ENCODE measurements around the gene ZNF324.
"Not testable (repeated sequence)": the region's sequence is repeated elsewhere in the genome, so short reads cannot be mapped to it uniquely, and the experiment has no call there.

ZNF324 gene

DNA sequence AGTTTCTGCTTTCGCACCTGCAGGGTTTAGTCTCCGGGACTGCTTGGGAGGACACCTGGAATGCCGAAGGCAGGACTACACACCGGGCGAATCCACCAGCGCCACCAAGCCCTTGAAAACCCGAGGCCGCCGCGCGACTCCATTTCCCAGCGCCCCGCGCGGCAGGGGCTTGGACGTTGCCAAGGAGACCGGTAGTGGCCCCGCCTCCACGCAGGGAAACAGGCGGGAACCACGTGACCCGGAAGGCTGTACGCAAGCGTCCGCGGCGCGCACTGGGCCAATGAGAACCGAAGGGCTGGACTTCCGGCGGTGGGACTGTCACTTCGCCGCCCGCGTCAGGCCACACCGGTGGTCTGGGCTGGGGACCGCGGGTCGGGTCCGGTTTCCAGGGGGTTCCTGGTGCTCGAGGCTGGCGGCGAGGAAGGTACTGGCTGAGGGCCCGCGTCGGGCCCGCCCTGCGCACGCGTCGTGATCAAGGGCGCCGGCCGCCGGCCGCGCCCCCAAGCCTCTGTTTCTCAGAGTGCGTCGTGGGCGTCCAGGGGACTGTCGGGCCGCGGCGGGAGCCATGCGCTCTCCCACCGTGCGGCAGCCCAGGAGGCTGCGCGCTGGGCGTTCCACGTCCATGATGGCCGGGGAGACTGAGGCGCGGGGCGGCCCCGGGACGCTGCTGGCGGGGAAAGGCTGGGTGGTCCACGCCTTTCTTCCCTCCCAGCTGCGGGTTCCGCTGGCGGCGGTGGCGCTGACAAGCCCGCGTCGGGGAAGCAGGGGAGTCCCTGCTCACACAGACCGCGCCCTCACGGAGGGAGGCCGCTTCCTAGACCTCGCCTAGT is at the start of gene ZNF324:
TSS of gene ZNF324 (plus strand) at position 321 of the 830 bp plus-strand sequence. CDS start 2,106 bp downstream, outside the sequence.
- no peaks in the 10 kb centered on the region for H3K9me3 Mint-ChIP-seq
- no peaks in the 10 kb centered on the region for H3K27me3 Mint-ChIP-seq
- peaks cover 20% of the 10 kb centered on the region for H3K4me1 Mint-ChIP-seq
- peak within 1 kb of the TSS; percentile 85 for H3K4me3 Mint-ChIP-seq
- peaks cover 9% of the 10 kb centered on the region for H3K36me3 Mint-ChIP-seq (ENCODE audit: insufficient read depth)
- H3K27ac Mint-ChIP-seq (ENCODE audit: low read depth): peak within 1 kb of the TSS; percentile 85
- DNase-seq (ENCODE audit: low spot score in 2 of 2) (peak; percentile 95 to 96), ATAC-seq (replicated peaks; ENCODE audit: extremely low read depth, poor library complexity, severe bottlenecking) (peak; percentile 96)

DNA sequence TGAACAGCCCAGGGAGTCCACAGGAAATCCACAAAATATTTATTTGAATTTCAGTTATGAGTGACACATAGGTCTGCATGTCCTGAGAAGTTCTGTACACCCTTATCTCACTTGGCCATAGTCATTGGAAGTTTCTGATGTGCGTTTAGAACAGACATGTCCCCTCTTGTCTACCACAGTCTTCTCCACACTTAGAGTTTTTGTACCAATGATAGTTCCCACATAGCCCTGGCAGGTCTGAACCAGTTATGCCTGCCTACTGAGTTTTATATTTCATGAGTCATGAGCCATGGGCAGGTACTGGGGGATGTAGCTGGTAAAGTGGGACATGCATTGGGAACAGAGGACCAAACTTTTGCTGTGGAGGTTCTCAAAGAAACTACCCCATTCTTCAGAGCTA is 38.3 kb upstream of the ZNF324 start:
- no peak for DNase-seq (ENCODE audit: low spot score in 2 of 2)
- H3K4me1 Mint-ChIP-seq: no peaks in the 10 kb centered on the region
- H3K27ac Mint-ChIP-seq (ENCODE audit: low read depth): no peak overlapping the region
- no peaks in the 10 kb centered on the region for H3K27me3 Mint-ChIP-seq
- no peak overlapping the region for H3K4me3 Mint-ChIP-seq
- no peak for ATAC-seq (replicated peaks; ENCODE audit: extremely low read depth, poor library complexity, severe bottlenecking)
- no peaks in the 10 kb centered on the region for H3K36me3 Mint-ChIP-seq (ENCODE audit: insufficient read depth)
- H3K9me3 Mint-ChIP-seq: peaks cover 4% of the 10 kb centered on the region

DNA sequence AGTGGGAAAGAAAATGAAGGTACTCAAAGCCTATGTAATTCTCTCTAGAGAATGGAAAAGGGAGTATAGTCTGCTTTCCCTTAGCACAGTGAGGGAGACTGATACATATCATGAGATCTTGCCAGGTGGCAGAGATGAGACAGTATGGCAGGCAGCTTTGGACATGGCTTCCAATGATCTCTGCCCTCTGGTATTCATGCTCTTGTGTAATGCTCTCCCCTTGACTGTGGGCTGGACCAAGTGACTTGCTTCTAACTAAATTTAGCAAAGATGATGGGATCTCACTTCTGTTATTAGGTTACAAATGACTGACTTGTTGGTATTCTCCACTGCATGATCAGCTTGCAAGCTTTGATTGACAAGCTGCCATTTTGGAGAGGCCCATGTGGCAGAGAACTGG is 37.1 kb upstream of the ZNF324 start:
- no peaks in the 10 kb centered on the region for H3K36me3 Mint-ChIP-seq (ENCODE audit: insufficient read depth)

DNA sequence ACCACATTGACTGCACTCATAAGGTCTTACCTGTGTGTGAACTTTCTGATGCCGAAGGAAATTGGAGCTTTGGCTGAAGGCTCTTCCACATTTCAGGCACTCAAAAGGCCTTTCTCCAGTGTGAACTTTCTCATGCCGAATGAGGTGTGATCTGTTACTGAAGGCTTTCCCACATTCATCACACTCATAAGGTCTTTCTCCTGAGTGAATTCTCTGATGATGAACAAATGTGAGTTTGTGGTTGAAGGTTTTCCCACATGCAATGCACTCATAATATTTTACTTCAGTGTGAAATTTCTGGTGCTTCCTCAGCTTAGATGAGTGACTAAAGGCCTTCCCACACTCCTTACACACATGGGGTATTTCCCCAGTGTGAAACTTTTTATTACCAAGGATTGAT is 32.7 kb upstream of the ZNF324 start:
- Mint-ChIP-seq H3K4me1 (peaks cover 13% of the 10 kb centered on the region), H3K36me3 (ENCODE audit: insufficient read depth) (peaks cover 14% of the 10 kb centered on the region), H3K27me3 (no peaks in the 10 kb centered on the region), H3K27ac (ENCODE audit: low read depth) (no peak overlapping the region), H3K9me3 (peaks cover 20% of the 10 kb centered on the region), H3K4me3 (no peak overlapping the region)
- ATAC-seq (replicated peaks; ENCODE audit: extremely low read depth, poor library complexity, severe bottlenecking) (no peak), DNase-seq (ENCODE audit: low spot score in 2 of 2) (no peak)

More for the DNA sequence above, 37.1 kb upstream of the ZNF324 start:
- no peak overlapping the region for H3K27ac Mint-ChIP-seq (ENCODE audit: low read depth)
- H3K4me1 Mint-ChIP-seq: no peaks in the 10 kb centered on the region
- H3K4me3 Mint-ChIP-seq: no peak overlapping the region
- no peak for ATAC-seq (replicated peaks; ENCODE audit: extremely low read depth, poor library complexity, severe bottlenecking)
- no peaks in the 10 kb centered on the region for H3K27me3 Mint-ChIP-seq
- peaks cover 4% of the 10 kb centered on the region for H3K9me3 Mint-ChIP-seq
- no peak for DNase-seq (ENCODE audit: low spot score in 2 of 2)

DNA sequence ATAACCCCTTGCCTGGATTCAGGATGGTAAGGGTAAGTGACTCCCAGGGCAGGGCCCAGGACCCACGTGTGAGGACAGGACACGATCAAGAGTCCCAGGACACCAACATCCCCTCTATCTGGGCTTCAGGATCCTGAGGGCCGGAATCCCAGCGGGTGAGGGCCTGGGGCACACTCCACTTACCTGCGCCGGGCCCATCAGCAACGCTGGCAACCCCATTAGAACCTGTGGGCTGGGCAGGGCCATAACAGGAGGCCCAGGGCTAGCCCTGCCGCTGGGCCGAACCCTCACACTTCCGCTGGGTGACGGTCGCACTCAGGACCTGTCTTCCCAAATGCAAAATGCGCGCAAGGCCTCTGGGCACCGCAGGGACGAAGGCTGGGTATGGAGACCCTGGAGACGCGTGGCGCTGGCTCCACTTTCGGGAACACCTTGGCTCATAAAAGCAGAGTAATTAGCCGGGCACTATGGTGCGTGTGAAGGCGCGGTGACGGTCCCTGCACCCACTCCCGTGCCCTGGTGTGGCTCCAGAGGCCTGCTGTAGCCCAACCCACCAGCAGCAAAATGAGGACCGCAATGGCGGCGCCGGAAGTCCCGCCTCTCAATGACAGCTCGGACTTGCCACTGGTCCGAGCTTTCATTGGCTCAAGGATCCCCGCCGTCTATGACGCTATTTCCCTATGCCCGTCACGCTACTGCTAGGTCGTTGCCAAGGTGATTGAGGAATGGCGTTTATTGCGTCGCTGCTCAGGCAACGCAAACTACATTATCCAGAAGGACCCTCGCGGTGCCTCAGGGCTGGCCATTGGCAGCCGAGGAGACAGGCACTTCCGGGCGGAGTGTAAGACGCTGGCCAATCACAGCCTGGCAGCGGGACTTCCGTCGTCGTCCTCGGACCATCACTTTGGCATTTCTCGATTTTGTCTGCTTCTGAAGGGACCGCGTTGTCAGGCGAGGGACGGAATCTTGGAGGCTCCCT is 27.0 kb upstream of the ZNF324 start, which contains the start of gene ZNF132:
TSS of gene ZNF132 (minus strand) at position 578 of the 979 bp plus-strand sequence. CDS start at position 246, 332 bp downstream.
- H3K4me3 Mint-ChIP-seq: peak within 1 kb of the TSS; percentile 94
- DNase-seq (ENCODE audit: low spot score in 2 of 2) (peak; percentile 73 to 95), ATAC-seq (replicated peaks; ENCODE audit: extremely low read depth, poor library complexity, severe bottlenecking) (peak; percentile 99)
- peaks cover 27% of the 10 kb centered on the region for H3K4me1 Mint-ChIP-seq
- peaks cover 21% of the 10 kb centered on the region for H3K36me3 Mint-ChIP-seq (ENCODE audit: insufficient read depth)
- H3K27me3 Mint-ChIP-seq: peaks cover 10% of the 10 kb centered on the region
- H3K27ac Mint-ChIP-seq (ENCODE audit: low read depth): peak within 1 kb of the TSS; percentile 97
- peaks cover 19% of the 10 kb centered on the region for H3K9me3 Mint-ChIP-seq

DNA sequence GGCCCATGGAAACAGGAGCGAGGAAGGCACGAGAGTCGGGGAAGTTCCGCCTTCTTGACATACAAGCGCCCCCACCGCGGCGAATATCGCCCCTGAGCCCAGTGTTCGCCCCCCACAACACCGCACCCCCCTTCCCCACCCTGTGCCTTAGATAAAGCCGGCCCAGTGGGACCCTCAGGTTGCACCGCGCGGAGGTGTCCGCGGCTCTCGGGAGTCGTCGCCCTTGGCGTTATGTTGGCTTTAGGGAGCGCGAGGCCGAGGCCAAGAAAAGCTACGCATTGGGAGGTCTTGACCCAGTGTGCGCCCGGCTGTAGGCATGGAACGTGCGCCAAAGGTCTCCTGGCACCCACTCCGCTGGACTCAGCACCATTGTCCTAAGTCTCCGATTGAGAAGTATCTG is 26.3 kb upstream of the ZNF324 start:
- Mint-ChIP-seq H3K9me3 (peaks cover 19% of the 10 kb centered on the region), H3K36me3 (ENCODE audit: insufficient read depth) (peaks cover 15% of the 10 kb centered on the region), H3K27me3 (peaks cover 10% of the 10 kb centered on the region), H3K4me1 (peaks cover 27% of the 10 kb centered on the region), H3K4me3 (peak overlapping the region; percentile 94), H3K27ac (ENCODE audit: low read depth) (peak overlapping the region; percentile 97)
- DNase-seq (ENCODE audit: low spot score in 2 of 2): no peak
- ATAC-seq (replicated peaks; ENCODE audit: extremely low read depth, poor library complexity, severe bottlenecking): no peak

DNA sequence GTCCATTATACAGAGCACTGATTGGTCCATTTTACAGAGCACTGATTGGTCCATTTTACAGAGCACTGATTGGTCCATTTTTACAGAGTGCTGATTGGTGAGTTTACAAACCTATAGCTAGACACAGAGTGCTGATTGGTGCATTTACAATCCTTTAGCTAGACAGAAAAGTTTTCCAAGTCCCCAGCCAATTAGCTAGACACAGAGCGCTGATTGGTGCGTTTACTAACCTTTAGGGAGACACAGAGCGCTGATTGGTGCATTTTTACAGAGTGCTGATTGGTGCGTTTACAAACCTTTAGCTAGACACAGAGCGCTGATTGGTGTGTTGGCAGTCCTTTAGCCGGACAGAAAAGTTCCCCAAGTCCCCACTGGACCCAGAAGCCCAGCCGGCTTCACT is 23.9 kb upstream of the ZNF324 start:
- not testable (repeated sequence) for H3K4me3 Mint-ChIP-seq
- peaks cover 14% of the 10 kb centered on the region for H3K9me3 Mint-ChIP-seq

DNA sequence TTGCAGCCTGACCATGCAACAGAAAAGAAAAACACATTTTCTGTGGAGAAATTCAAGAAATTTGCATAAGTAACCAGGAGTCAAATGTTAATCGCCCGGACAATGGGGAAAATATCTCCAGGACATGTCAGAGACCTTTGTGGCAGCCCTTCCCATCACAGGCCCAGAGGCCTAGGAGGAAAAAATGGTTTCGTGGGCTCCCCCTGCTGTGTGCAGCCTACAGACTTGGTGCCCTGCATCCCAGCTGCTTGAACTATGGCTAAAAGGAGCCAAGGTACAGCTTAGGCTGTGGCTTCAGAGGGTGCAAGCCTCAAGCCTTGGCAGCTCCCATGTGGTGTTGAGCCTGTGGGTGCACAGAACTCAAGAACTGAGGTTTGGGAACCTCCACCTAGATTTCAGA is 18.0 kb upstream of the ZNF324 start:
- not testable (repeated sequence) for ATAC-seq (replicated peaks; ENCODE audit: extremely low read depth, poor library complexity, severe bottlenecking); H3K9me3 Mint-ChIP-seq; H3K36me3 Mint-ChIP-seq (ENCODE audit: insufficient read depth); DNase-seq (ENCODE audit: low spot score in 2 of 2); H3K4me3 Mint-ChIP-seq; H3K27ac Mint-ChIP-seq (ENCODE audit: low read depth)
- H3K27me3 Mint-ChIP-seq: peaks cover 42% of the 10 kb centered on the region
- peaks cover 28% of the 10 kb centered on the region for H3K4me1 Mint-ChIP-seq

More for the DNA sequence above, 23.9 kb upstream of the ZNF324 start:
- ATAC-seq (replicated peaks; ENCODE audit: extremely low read depth, poor library complexity, severe bottlenecking); H3K27ac Mint-ChIP-seq (ENCODE audit: low read depth); DNase-seq (ENCODE audit: low spot score in 2 of 2): not testable (repeated sequence)
- H3K36me3 Mint-ChIP-seq (ENCODE audit: insufficient read depth): peaks cover 10% of the 10 kb centered on the region
- H3K27me3 Mint-ChIP-seq: peaks cover 28% of the 10 kb centered on the region
- H3K4me1 Mint-ChIP-seq: peaks cover 21% of the 10 kb centered on the region

DNA sequence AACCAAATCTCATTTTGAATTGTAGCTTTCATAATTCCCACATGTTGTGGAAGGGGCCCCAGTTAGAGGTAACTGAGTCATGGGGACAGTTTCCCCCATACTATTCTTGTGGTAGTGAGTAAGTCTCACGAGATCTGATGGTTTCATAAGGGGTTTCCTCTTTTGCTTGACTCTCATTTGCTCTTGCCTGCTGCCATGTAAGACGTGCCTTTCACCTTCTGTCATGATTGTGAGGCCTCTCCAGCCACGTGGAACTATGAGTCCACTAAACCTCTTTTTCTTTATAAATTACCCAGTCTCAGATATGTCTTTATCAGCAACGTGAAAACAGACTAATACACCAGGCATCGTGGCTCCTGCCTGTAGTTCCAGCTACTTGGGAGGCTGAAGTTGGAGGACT is 16.9 kb upstream of the ZNF324 start:
- not testable (repeated sequence) for DNase-seq (ENCODE audit: low spot score in 2 of 2); H3K36me3 Mint-ChIP-seq (ENCODE audit: insufficient read depth); H3K9me3 Mint-ChIP-seq; ATAC-seq (replicated peaks; ENCODE audit: extremely low read depth, poor library complexity, severe bottlenecking)
- Mint-ChIP-seq H3K27ac (ENCODE audit: low read depth) (peak overlapping the region; percentile 54), H3K27me3 (peaks cover 35% of the 10 kb centered on the region), H3K4me3 (peak overlapping the region; percentile 47), H3K4me1 (peaks cover 33% of the 10 kb centered on the region)

DNA sequence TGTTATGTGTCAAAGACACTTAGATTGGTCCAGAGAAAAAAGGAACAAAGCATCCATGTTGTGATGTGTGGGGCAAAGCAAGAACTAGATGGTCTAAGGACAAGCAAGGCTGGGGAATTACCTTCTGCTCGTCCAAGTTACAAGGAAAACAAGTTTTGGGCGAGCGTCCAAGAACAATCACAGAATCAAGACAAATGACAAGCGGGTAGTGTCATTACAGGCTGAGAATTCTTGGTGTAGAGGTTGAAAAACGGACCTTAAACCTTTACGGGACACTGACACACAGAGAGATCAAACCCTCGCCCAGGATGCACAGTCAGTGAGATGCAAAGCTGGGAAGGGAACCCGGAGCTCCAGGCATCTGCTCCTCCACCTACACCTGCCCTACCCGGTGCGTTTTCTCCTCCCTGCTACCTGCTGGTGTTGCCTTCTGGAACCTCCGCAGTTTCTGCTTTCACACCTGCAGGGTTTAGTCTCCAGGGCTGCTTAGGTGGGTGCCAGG is 16.0 kb upstream of the ZNF324 start:
- H3K27me3 Mint-ChIP-seq: peaks cover 35% of the 10 kb centered on the region
- H3K27ac Mint-ChIP-seq (ENCODE audit: low read depth): peak overlapping the region; percentile 85
- H3K4me3 Mint-ChIP-seq: peak overlapping the region; percentile 82
- peaks cover 33% of the 10 kb centered on the region for H3K4me1 Mint-ChIP-seq
- ATAC-seq (replicated peaks; ENCODE audit: extremely low read depth, poor library complexity, severe bottlenecking) (peak; percentile 8), DNase-seq (ENCODE audit: low spot score in 2 of 2) (no peak)
- H3K36me3 Mint-ChIP-seq (ENCODE audit: insufficient read depth): peaks cover 10% of the 10 kb centered on the region
- peaks cover 8% of the 10 kb centered on the region for H3K9me3 Mint-ChIP-seq

DNA sequence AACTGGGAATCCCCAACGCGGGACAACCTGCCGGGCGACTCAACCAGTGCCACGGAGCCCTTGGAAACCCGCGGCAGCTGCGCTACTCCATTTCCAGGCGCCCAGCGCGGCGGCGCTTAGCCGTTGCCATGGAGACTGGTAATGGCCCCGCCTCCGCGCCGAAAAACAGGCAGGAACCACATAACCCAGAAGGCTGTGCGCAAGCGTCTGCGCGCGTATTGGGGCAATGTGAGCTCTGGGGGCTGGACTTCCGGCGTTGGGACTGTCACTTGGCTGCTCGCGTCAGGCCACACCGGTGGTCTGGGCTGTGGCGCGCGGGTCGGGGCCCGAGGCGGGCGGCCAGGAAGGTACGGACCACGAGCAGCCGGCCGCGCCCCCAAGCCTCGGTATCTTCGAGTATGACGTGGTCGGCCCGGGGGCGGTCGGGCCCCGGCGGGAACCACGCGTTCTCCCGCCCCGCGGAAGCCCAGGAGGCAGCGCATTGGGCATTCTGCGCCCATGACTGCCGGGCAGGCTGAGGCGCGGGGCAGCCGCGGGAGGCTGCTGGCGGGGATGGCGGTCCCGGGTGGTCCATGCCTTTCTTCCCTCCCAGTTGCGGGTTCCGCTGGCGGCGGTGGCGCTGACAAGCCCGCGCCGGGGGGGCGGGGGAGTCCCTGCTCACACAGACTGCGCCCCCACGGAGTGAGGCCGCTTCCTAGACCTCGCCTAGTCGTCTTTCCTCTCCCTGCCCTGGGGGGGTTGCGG is 15.3 kb upstream of the ZNF324 start, which contains the start of gene ZNF324B:
TSS of gene ZNF324B (plus strand) at position 265 of the 744 bp plus-strand sequence. CDS start 2,080 bp downstream, outside the sequence.
- peaks cover 33% of the 10 kb centered on the region for H3K4me1 Mint-ChIP-seq
- H3K27me3 Mint-ChIP-seq: peaks cover 32% of the 10 kb centered on the region
- peaks cover 8% of the 10 kb centered on the region for H3K9me3 Mint-ChIP-seq
- DNase-seq (ENCODE audit: low spot score in 2 of 2): peak; percentile 90 to 95
- peak; percentile 99 for ATAC-seq (replicated peaks; ENCODE audit: extremely low read depth, poor library complexity, severe bottlenecking)
- peaks cover 10% of the 10 kb centered on the region for H3K36me3 Mint-ChIP-seq (ENCODE audit: insufficient read depth)
- H3K4me3 Mint-ChIP-seq: peak within 1 kb of the TSS; percentile 82
- peak within 1 kb of the TSS; percentile 85 for H3K27ac Mint-ChIP-seq (ENCODE audit: low read depth)
